Calu3 (cell line): ENCODE data around the gene TTC27. TPM values are rescaled to one million over a fixed set of nuclear protein-coding genes. Genes with fewer than 3 reads are reported as not detected.

Experiments
- BruUV-seq: library from RNA; stranded (reverse); fragments of 400-500 nt; replicated peaks from 2 replicates; lab custom pipeline; 2021; lab: Mats Ljungman, UMichigan
- CTCF ChIA-PET: fragments of 300-600 bp; sonication (Branson Sonifier 250); formaldehyde crosslinking; loops from one replicate; lab custom pipeline; 2022; ENCODE audit warnings: antibody characterized with exemption; lab: Charles Lee
- DNase-seq: peaks from one replicate; pipeline ENCODE4 v3.0.0; 2022
- H3K27ac Mint-ChIP-seq: one replicate; pipeline ENCODE4 v1.8.0; 2022; ENCODE audit warnings: mixed read lengths; ENCODE audit not compliant: unreplicated experiment
- H3K27me3 Mint-ChIP-seq: one replicate; pipeline ENCODE4 v1.8.0; 2022; ENCODE audit warnings: mixed read lengths; ENCODE audit not compliant: unreplicated experiment
- H3K36me3 Mint-ChIP-seq: one replicate; pipeline ENCODE4 v1.8.0; 2022; ENCODE audit warnings: mild to moderate bottlenecking, moderate library complexity, mixed read lengths; ENCODE audit not compliant: insufficient read depth, unreplicated experiment
- H3K4me1 Mint-ChIP-seq: one replicate; pipeline ENCODE4 v1.8.0; 2022; ENCODE audit warnings: mild to moderate bottlenecking, low read depth, mixed read lengths; ENCODE audit not compliant: unreplicated experiment
- H3K4me3 Mint-ChIP-seq: one replicate; pipeline ENCODE4 v1.8.0; 2022; ENCODE audit warnings: mild to moderate bottlenecking, low read depth, moderate library complexity, mixed read lengths; ENCODE audit not compliant: unreplicated experiment
- H3K9me3 Mint-ChIP-seq: one replicate; pipeline ENCODE4 v1.8.0; 2022; ENCODE audit warnings: low read depth, mixed read lengths; ENCODE audit not compliant: unreplicated experiment
- intact Hi-C: fragments of 100-400 bp; cut with micrococcal nuclease; formaldehyde crosslinking; loops from one replicate; pipeline ENCODE4 v1.10.0; 2022; ENCODE audit not compliant: unreplicated experiment
- total RNA-seq: library from RNA; stranded (reverse); gene quantifications from 2 replicates; pipeline ENCODE4 v1.2.3, GENCODE V29; 2022
- TF ChIP-seq, protein P1 (sequence below): fragments of 200-600 bp; IDR thresholded peaks from one replicate; pipeline ENCODE4 v1.8.0; 2022; ENCODE audit warnings: antibody characterized with exemption; ENCODE audit not compliant: unreplicated experiment

The TTC27 gene
- total RNA-seq, 1 experiment from 2014 or later: 20.1 TPM

DNA sequence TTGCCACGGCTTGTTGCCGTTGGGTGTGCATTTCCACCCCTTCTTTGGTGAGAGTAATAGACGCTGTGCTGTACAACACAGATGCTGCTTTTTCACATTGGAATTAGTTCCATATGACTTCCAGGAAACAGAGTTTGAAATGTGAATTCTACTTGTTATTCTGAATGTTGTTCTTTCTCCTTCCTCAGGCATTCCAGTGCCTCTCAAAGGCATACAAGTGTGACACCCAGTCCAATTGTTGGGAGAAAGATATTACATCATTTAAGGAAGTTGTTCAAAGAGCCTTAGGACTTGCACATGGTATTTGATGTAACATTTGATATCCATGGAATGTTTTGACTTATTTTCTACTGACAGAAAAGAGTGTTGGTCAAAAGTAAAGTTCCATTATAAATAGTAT lies 184.5 kb downstream of the TTC27 start:
- Mint-ChIP-seq H3K4me1 (peaks cover 20% of the 10 kb centered on the region), H3K4me3 (no peak overlapping the region), H3K36me3 (peaks cover 7% of the 10 kb centered on the region), H3K9me3 (peaks cover 2% of the 10 kb centered on the region), H3K27ac (peak overlapping the region; percentile 9), H3K27me3 (no peaks in the 10 kb centered on the region)
- DNase-seq: no peak
- intact Hi-C loops: no loop called here
- CTCF ChIA-PET: no interaction called here
- TF ChIP-seq, protein P1, sequence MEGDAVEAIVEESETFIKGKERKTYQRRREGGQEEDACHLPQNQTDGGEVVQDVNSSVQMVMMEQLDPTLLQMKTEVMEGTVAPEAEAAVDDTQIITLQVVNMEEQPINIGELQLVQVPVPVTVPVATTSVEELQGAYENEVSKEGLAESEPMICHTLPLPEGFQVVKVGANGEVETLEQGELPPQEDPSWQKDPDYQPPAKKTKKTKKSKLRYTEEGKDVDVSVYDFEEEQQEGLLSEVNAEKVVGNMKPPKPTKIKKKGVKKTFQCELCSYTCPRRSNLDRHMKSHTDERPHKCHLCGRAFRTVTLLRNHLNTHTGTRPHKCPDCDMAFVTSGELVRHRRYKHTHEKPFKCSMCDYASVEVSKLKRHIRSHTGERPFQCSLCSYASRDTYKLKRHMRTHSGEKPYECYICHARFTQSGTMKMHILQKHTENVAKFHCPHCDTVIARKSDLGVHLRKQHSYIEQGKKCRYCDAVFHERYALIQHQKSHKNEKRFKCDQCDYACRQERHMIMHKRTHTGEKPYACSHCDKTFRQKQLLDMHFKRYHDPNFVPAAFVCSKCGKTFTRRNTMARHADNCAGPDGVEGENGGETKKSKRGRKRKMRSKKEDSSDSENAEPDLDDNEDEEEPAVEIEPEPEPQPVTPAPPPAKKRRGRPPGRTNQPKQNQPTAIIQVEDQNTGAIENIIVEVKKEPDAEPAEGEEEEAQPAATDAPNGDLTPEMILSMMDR: no peak
- no TSS peak for BruUV-seq

DNA sequence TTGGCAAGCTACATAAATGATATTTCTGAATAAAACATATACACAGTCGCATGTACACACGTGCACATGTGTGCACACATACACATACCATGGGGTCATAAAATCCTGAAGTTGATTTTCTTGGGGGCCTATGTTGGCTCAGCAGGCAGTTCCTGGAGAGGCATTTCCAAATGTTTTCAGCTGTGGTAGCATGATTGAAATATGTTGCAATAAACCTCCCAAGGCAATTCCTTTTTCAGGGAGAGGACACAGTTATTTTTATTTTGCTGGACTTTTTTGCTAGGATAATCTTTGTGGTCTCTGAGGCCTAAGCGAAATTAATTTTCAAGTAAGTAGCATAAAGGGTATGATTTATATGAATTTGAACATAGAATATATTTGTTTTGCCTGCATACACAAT lies 192.2 kb downstream of the TTC27 start:
- Mint-ChIP-seq H3K27ac (no peak overlapping the region), H3K4me3 (no peak overlapping the region), H3K27me3 (no peaks in the 10 kb centered on the region), H3K4me1 (no peaks in the 10 kb centered on the region), H3K36me3 (no peaks in the 10 kb centered on the region), H3K9me3 (no peaks in the 10 kb centered on the region)
- DNase-seq: no peak
- no TSS peak for BruUV-seq
- TF ChIP-seq, protein P1: no peak
- CTCF ChIA-PET: no interaction called here
- intact Hi-C loops: no loop called here

DNA sequence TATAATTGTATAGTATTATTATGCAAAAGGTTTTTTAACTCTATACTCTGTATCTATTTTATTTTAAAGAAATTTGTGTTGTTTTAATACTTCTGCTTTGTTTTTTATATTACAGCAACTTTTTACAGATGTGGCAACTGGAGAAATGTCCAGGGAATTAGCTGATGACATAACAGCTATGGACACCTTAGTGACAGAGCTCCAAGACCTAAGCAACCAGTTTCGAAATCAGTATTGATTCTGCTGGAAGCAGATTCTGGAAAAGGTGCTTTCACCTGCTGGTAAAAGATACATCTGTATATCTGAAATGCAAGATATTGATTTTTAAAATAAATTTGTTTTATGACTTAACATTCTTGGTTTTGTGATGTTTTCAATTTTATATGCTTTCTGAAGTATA lies 192.9 kb downstream of the TTC27 start:
- no TSS peak for BruUV-seq
- H3K27ac Mint-ChIP-seq: no peak overlapping the region
- TF ChIP-seq, protein P1: no peak
- H3K4me3 Mint-ChIP-seq: no peak overlapping the region
- no peaks in the 10 kb centered on the region for H3K4me1 Mint-ChIP-seq
- H3K36me3 Mint-ChIP-seq: no peaks in the 10 kb centered on the region
- intact Hi-C loops: no loop called here
- CTCF ChIA-PET: no interaction called here
- no peak for DNase-seq
- no peaks in the 10 kb centered on the region for H3K27me3 Mint-ChIP-seq
- H3K9me3 Mint-ChIP-seq: no peaks in the 10 kb centered on the region

DNA sequence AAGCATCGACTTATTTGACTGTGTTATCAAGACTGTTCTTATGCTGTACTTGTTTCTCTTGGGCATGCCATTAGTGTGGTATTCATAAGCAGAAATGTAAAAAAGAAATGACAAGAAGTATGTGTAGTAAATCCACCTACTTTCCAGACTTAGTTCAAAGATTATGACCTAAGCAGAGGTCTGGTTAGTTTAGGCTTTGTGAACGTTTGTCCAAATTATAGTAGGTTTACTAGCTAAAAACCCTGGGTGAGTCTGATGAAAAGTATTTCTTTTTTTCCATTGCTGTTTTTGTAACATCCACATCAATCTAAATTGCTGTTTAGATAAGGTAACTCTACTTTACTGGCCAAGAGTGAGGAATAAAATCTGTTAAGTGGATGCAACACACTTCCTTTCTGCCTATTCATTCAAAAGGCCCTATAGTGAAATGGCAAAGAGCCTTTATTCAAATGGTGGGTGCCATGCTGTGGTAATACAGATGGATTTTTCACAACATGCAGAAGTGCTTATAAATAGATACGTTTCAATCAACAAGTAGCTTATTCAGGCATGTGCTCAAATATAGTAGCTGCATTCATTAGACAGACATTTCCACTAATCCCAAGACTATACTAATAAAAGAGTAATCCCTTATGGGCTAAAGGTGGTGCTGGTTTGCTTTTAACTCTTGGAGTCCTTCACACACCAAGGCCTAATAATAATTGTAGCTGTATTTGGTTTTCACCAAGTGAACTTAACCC lies 196.4 kb downstream of the TTC27 start:
- intact Hi-C loops: no loop called here
- CTCF ChIA-PET: interaction anchor here (1.0 kb wide), 1 partner anchor 11 kb away, joined by 3 read pairs; no protein-coding TSS in a partner anchor
- Mint-ChIP-seq H3K36me3 (no peaks in the 10 kb centered on the region), H3K9me3 (peaks cover 4% of the 10 kb centered on the region), H3K4me3 (no peak overlapping the region), H3K4me1 (no peaks in the 10 kb centered on the region), H3K27ac (no peak overlapping the region), H3K27me3 (no peaks in the 10 kb centered on the region)
- no TSS peak for BruUV-seq
- no peak for DNase-seq
- TF ChIP-seq, protein P1: no peak
